Endothelial cell of umbilical vein (primary cell): ENCODE measurements around the gene SNX5.

Experiments used
- CTCF ChIP-seq, 2 donors: IDR thresholded peaks; 1 replicate in 1 of 2; 2 replicates in 1 of 2; pipeline ENCODE4 v1.5.1; 2011; ENCODE audit warnings: low read length in 2 of 2, mild to moderate bottlenecking in 2 of 2, moderate library complexity in 2 of 2, control low read depth in 1 of 2, inconsistent platforms in 1 of 2, low read depth in 1 of 2; ENCODE audit not compliant: insufficient read depth in 1 of 2; ENCODE audit errors: extremely low read depth in 1 of 2
- EZH2 ChIP-seq: IDR thresholded peaks from 2 replicates; pipeline ENCODE4 v1.6.1; 2012; ENCODE audit warnings: borderline replicate concordance, low read depth, mild to moderate bottlenecking, moderate library complexity, low read length, inconsistent platforms; ENCODE audit not compliant: severe bottlenecking
- MYC ChIP-seq: IDR thresholded peaks from one replicate; pipeline ENCODE4 v1.6.1; 2011; ENCODE audit warnings: mild to moderate bottlenecking, low read depth, low read length
- POLR2A ChIP-seq: IDR thresholded peaks from 2 replicates; pipeline ENCODE4 v1.6.1; 2012; ENCODE audit warnings: low read depth, mild to moderate bottlenecking, control low read depth, low read length
- POLR2AphosphoS5 ChIP-seq: IDR thresholded peaks from 2 replicates; pipeline ENCODE4 v1.6.1; 2012; ENCODE audit warnings: low read depth, mild to moderate bottlenecking, control low read depth, low read length, moderate library complexity; ENCODE audit not compliant: insufficient read depth

- TF ChIP-seq CTCF (IDR thresholded peaks at IDR 0.05; ENCODE audit: extremely low read depth in 1 of 2, insufficient read depth in 1 of 2, low read depth in 1 of 2, low read length in 2 of 2) (no peak), POLR2AphosphoS5 (no peak), MYC (no peak), POLR2A (no peak), EZH2 (no peak)
These were observed 40.5 kb upstream of the SNX5 start for GRCh38 chr20:18009116-18009515.
